AG04450 (cell line): Measurements from ENCODE around the gene TLE1. TPM values are rescaled to one million over a fixed set of nuclear protein-coding genes. Genes with fewer than 3 reads are reported as not detected.

Experiments used
- CTCF ChIA-PET: fragments of 300-600, 350-600 bp; formaldehyde crosslinking; extraction: SDS; loops from one replicate; lab custom pipeline; 2022; ENCODE audit warnings: antibody characterized with exemption, inconsistent platforms; lab: Charles Lee
- POLR2A ChIA-PET: fragments of 350-600 bp; formaldehyde crosslinking; extraction: SDS; loops from one replicate; lab custom pipeline; 2021; ENCODE audit warnings: antibody characterized with exemption, inconsistent platforms; lab: Yijun Ruan, JAX
- DNase-seq: peaks from one replicate; pipeline ENCODE4 v3.0.0-alpha.2; 2011; ENCODE audit warnings: low read depth, low spot score
- H3K27ac ChIP-seq: one replicate; pipeline ENCODE4 v1.5.1; 2012; ENCODE audit warnings: low read depth, low read length, control low read depth
- H3K27me3 ChIP-seq: one replicate; pipeline ENCODE4 v1.6.0; 2012; ENCODE audit warnings: low read length; ENCODE audit not compliant: control insufficient read depth, insufficient read depth
- H3K4me3 ChIP-seq: 2 replicates; pipeline ENCODE4 v1.5.1; 2011; ENCODE audit warnings: mild to moderate bottlenecking, low read depth, low read length, control low read depth
- H3K9me3 ChIP-seq: 2 replicates; pipeline ENCODE4 v1.5.1; 2012; ENCODE audit warnings: low read length; ENCODE audit not compliant: control insufficient read depth, insufficient read depth
- CTCF ChIP-seq: IDR thresholded peaks from 2 replicates; pipeline ENCODE4 v1.5.1; 2011; ENCODE audit warnings: low read depth, low read length, control low read depth, inconsistent platforms
- polyA plus RNA-seq: library from polyadenylated mRNA; depleted of rRNA; stranded (reverse); fragments of >200 nt; gene quantifications from 2 replicates; pipeline ENCODE4 v1.2.3, GENCODE V29; 2011

The TLE1 gene
- polyA plus RNA-seq, 1 experiment, result 42.8 TPM

- no peak for DNase-seq
- Histone ChIP-seq H3K4me3 (no peak overlapping the region), H3K27ac (no peak overlapping the region), H3K9me3 (no peaks in the 10 kb centered on the region), H3K27me3 (no peaks in the 10 kb centered on the region)
- TF ChIP-seq CTCF, result no peak
- CTCF ChIA-PET, result no interaction called here
- POLR2A ChIA-PET, result no interaction called here
Observed at GRCh38 chr9:81631218-81631745, 58.1 kb downstream of the TLE1 start.

DNA sequence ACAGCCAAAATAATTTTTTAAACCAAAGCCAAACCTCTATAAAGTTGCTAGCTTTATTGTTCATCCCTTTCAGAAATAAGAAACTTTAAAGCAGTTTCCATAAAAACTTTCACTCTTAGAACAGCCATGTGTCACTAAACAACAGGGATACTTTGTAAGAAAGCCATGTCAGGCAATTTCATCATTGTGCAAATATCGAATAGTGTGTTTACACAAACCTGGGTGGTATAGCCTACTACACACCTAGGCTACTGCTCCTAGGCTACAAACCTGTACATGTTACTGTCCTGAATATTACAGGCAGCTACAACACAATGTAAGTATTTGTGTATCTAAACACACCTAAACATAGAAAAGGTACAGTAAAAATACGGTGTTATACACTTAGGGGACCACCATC lies 59.9 kb downstream of the TLE1 start:
- DNase-seq, result no peak
- TF ChIP-seq CTCF, result no peak
- CTCF ChIA-PET, result no interaction called here
- H3K9me3 ChIP-seq, result no peaks in the 10 kb centered on the region
- no peak overlapping the region for H3K4me3 ChIP-seq
- POLR2A ChIA-PET, result no interaction called here
- no peaks in the 10 kb centered on the region for H3K27me3 ChIP-seq
- no peak overlapping the region for H3K27ac ChIP-seq

GRCh38 chr9:81628897-81629296 lies 60.5 kb downstream of the TLE1 start:
- DNase-seq, result no peak
- H3K27me3 ChIP-seq, result no peaks in the 10 kb centered on the region
- POLR2A ChIA-PET, result no interaction called here
- H3K9me3 ChIP-seq, result no peaks in the 10 kb centered on the region
- TF ChIP-seq CTCF, result no peak
- no peak overlapping the region for H3K27ac ChIP-seq
- CTCF ChIA-PET, result no interaction called here
- H3K4me3 ChIP-seq, result no peak overlapping the region

DNA sequence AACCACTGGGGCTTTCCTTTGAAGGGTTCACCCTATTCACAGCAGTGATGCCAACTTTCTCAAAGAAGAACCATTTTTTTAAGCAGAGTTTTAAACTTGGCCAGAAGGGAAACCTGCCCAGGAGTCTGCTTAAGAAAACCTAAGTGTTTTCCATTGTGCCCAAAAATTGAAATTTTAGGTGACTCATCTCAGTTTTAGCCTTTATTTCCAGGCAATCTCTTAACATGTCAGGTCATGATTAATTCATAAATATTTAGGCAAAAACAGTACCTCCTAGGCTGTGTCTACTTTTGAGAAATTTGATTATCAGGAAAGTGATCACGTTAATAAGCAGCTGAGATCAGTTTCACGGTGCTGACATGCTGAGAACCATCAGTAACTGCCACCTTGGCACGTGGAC lies 61.9 kb downstream of the TLE1 start:
- no peak overlapping the region for H3K27ac ChIP-seq
- ChIA-PET CTCF (no interaction called here), POLR2A (no interaction called here)
- DNase-seq, result no peak
- H3K9me3 ChIP-seq, result no peaks in the 10 kb centered on the region
- H3K4me3 ChIP-seq, result no peak overlapping the region
- TF ChIP-seq CTCF, result no peak
- no peaks in the 10 kb centered on the region for H3K27me3 ChIP-seq

DNA sequence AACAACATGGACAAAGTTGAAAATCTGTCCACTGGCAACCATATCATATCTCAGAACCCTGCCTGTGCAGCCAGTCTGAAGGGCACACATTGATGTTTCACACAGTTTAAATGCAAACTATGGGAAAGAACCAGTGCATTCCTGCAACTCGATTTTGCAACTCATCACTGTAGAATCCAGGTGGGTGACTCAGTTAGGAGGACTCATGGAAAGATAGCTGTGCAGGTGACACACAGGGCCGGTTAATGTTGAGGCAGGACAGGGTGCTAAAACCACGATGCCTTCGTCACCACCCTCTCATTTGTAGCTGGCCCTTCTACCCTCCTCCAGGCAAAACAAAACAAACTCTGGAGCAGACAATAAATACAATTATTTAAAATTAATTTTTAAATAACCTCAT lies 62.8 kb downstream of the TLE1 start:
- CTCF ChIA-PET, result no interaction called here
- Histone ChIP-seq H3K27ac (no peak overlapping the region), H3K9me3 (no peaks in the 10 kb centered on the region), H3K27me3 (no peaks in the 10 kb centered on the region), H3K4me3 (no peak overlapping the region)
- POLR2A ChIA-PET, result no interaction called here
- DNase-seq, result no peak
- TF ChIP-seq CTCF, result no peak
